Left hindlimb (tissue), 1 donor: ENCODE results near the gene SH3BP5L.

Source experiments
- DNase-seq: peaks from one replicate; pipeline ENCODE4 v3.0.0-alpha.2; 2018

SH3BP5L gene

GRCh38 chr1:248825136-248825535 lies 579 bp downstream of the SH3BP5L start:
- DNase-seq = no peak

GRCh38 chr1:248824701-248825100 lies 1.0 kb downstream of the SH3BP5L start:
- DNase-seq = no peak

GRCh38 chr1:248824301-248824700 lies 1.4 kb downstream of the SH3BP5L start:
- DNase-seq = no peak

GRCh38 chr1:248823517-248824001 lies 2.2 kb downstream of the SH3BP5L start:
- no peak for DNase-seq

GRCh38 chr1:248822148-248823032 lies 3.3 kb downstream of the SH3BP5L start:
- DNase-seq = no peak

GRCh38 chr1:248821641-248822040 lies 4.1 kb downstream of the SH3BP5L start:
- no peak for DNase-seq

GRCh38 chr1:248821101-248821500 lies 4.6 kb downstream of the SH3BP5L start:
- no peak for DNase-seq

- no peak for DNase-seq
Observed at GRCh38 chr1:248820041-248820585, 5.6 kb downstream of the SH3BP5L start.

GRCh38 chr1:248818505-248819374 lies 7.0 kb downstream of the SH3BP5L start:
- DNase-seq = no peak

GRCh38 chr1:248817065-248817464 lies 8.7 kb downstream of the SH3BP5L start:
- no peak for DNase-seq

GRCh38 chr1:248816042-248816851 lies 9.5 kb downstream of the SH3BP5L start:
- no peak for DNase-seq

- no peak for DNase-seq
Observed at GRCh38 chr1:248815407-248816034, 10.2 kb downstream of the SH3BP5L start.

GRCh38 chr1:248814351-248814750 lies 11.4 kb downstream of the SH3BP5L start:
- no peak for DNase-seq

- no peak for DNase-seq
Observed at GRCh38 chr1:248813546-248813945, 12.2 kb downstream of the SH3BP5L start.

GRCh38 chr1:248812736-248813425 lies 12.8 kb downstream of the SH3BP5L start:
- no peak for DNase-seq

- DNase-seq = no peak
Observed at GRCh38 chr1:248811514-248812490, 13.9 kb downstream of the SH3BP5L start.

- DNase-seq = no peak
Observed at GRCh38 chr1:248810727-248811513, 14.8 kb downstream of the SH3BP5L start.

- no peak for DNase-seq
Observed at GRCh38 chr1:248810000-248810726, 15.6 kb downstream of the SH3BP5L start.
